Activated T-cell treated with anti-CD3 and anti-CD28 coated beads for 24 hours (primary cell): ENCODE data around the gene KRTAP20-1.

Experiments
- DNase-seq: peaks from one replicate; pipeline ENCODE4 v3.0.0-alpha.2; 2020; ENCODE audit warnings: low read depth

KRTAP20-1 gene

DNA sequence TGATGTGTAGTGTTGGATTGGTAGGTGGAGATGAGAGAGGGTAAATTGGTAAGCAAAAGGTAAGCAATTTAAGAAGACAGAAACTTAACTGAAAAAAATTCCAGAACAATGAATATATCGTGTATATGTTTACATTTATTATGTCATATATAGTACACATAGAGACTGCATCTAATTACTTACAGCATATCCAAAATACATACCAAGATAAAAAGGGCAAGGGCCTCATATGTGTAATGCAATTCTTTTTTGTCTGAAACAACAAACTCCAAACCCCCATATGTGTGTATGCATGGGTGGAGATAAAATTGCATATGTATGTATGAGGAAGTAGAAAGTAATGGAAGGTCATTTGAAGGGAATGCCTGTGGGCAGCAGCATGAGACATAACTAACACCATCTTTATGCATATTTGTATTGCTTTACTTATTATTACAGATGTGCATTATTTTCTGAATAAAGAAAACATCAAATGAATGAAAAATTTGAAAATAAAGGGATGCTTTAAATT, 30.7 kb downstream of the KRTAP20-1 start:
- no peak for DNase-seq

DNA sequence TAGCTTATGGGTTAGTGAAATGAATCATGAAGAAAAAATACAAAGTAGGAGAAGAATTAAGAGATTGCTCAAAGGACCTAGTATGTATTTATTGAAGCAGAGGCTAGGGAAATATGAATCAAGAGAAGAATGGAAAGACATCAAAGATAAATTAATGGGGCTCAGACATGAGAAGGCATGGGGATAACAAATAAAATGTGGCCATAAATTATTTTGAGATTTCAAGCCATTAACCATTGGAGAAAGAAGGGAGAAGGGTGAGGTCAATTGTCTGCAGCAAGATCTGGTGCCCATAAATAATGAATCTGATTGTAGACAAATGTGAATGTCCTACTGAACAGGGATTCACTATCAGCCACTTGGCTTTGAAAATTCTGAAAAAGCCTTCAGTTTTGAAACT, 36.7 kb downstream of the KRTAP20-1 start:
- no peak for DNase-seq
